Vagina (tissue), 2 donors: ENCODE measurements around the gene TRAPPC10. TPM values are rescaled to one million over a fixed set of nuclear protein-coding genes. Genes with fewer than 3 reads are reported as not detected.

ENCODE experiments used
- DNase-seq, 2 donors: peaks; one replicate each; pipeline ENCODE4 v3.0.0-alpha.2; 2017; ENCODE audit errors: extremely low spot score in 2 of 2
- H3K27ac ChIP-seq: fragments of 200-600 bp; sonication (generic); one replicate; pipeline ENCODE4 v1.5.1; 2019
- H3K27me3 ChIP-seq: fragments of 200-600 bp; sonication (generic); one replicate; pipeline ENCODE4 v1.5.1; 2019
- H3K36me3 ChIP-seq, 2 donors: fragments of 200-600 bp; sonication (generic); one replicate each; pipeline ENCODE4 v1.5.1; 2017 to 2019
- H3K4me1 ChIP-seq: fragments of 200-600 bp; sonication (generic); one replicate; pipeline ENCODE4 v1.5.1; 2019
- H3K4me3 ChIP-seq, 2 donors: fragments of 200-600 bp; sonication (generic); 1 replicate in 1 of 2; 2 replicates in 1 of 2; pipeline ENCODE4 v1.5.1; 2016 to 2019
- H3K9me3 ChIP-seq: fragments of 200-600 bp; sonication (generic); one replicate; pipeline ENCODE4 v1.5.1; 2019
- CTCF ChIP-seq, 3 experiments: fragments of 450-650 bp in 2 of 3; fragments of 200-600 bp in 1 of 3; sonication (generic) in 1 of 3; IDR thresholded peaks; one replicate each; pipeline ENCODE4 v1.5.1; 2017 to 2019; ENCODE audit warnings: antibody characterized with exemption in 3 of 3, mild to moderate bottlenecking in 2 of 3, moderate library complexity in 2 of 3
- POLR2A ChIP-seq, 2 donors: fragments of 450-650 bp; IDR thresholded peaks; one replicate each; pipeline ENCODE4 v1.6.1; 2017; ENCODE audit warnings: antibody characterized with exemption in 2 of 2, mild to moderate bottlenecking in 2 of 2, moderate library complexity in 2 of 2
- POLR2AphosphoS5 ChIP-seq, 2 donors: sonication (generic); formaldehyde crosslinking; IDR thresholded peaks; one replicate each; pipeline ENCODE4 v1.9.0; 2017; ENCODE audit warnings: antibody characterized with exemption in 2 of 2, mild to moderate bottlenecking in 2 of 2, low read depth in 1 of 2; ENCODE audit not compliant: insufficient read depth in 1 of 2
- intact Hi-C: fragments of 100-400 bp; cut with DNase I; formaldehyde crosslinking; loops from one replicate; pipeline ENCODE4 v1.15.1; 2023
- total RNA-seq: library from RNA; depleted of rRNA; stranded (reverse); fragments of >200 nt; gene quantifications from one replicate; pipeline ENCODE4 v1.2.3, GENCODE V29; 2016

The TRAPPC10 gene
- total RNA-seq, 1 donor from 2014 or later: 22.6 TPM

- DNase-seq: no peak
- TF ChIP-seq POLR2AphosphoS5 (IDR thresholded peaks at IDR 0.05; ENCODE audit: insufficient read depth in 1 of 2, low read depth in 1 of 2) (no peak), CTCF (IDR thresholded peaks at IDR 0.05) (no peak), POLR2A (IDR thresholded peaks at IDR 0.05) (no peak)
- H3K4me1 ChIP-seq: peaks cover 10% of the 10 kb centered on the region
These were observed 73.6 kb downstream of the TRAPPC10 start for GRCh38 chr21:44085491-44086321.

DNA sequence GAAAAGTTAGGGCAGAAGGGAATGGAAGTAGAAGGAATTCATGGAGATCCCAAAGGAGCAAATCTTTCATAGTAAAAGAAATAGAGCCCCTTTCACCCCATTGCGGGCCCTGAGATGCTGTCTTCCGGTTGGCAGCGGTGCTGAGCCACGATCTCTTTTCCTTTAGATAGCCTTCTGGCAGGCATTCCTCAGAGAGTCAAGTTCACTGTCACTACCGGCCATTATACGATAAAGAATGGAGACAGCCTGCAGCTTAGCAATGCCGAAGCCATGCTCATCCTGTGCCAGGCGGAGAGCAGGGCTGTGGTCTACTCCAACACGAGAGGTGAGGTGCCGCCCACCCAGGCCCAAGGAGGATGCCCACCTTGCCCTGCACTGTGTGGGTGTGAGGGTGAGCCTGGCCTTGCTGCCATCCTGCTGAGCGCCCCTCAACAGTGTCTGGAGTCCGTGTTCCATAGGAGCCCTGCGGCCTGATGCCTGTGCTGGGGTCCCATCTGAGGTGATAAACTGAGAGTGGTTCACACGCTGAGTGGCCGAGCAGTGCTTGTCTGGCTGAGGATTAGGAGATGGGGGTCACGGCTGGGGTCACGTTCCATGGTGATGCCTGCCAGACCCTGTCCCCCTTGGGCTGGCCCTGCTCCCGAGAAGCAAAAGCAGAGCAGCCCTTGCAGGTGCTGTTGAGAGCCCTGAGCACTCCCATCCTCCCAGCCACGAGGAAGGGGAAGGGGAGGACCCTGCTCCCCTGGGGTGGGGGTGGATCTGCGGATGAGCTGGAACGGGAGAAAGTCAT lies 74.7 kb downstream of the TRAPPC10 start:
- Histone ChIP-seq H3K27ac (no peak overlapping the region), H3K27me3 (no peaks in the 10 kb centered on the region), H3K36me3 (peaks cover 0 to 71% of the 10 kb centered on the region in 2 donors), H3K4me3 (no peak overlapping the region), H3K4me1 (peaks cover 10% of the 10 kb centered on the region), H3K9me3 (no peaks in the 10 kb centered on the region)
- no peak for TF ChIP-seq POLR2A (IDR thresholded peaks at IDR 0.05)
- no peak for TF ChIP-seq POLR2AphosphoS5 (IDR thresholded peaks at IDR 0.05; ENCODE audit: insufficient read depth in 1 of 2, low read depth in 1 of 2)
- TF ChIP-seq CTCF (IDR thresholded peaks at IDR 0.05): no peak
- intact Hi-C loops: no loop called here
- no peak for DNase-seq

More at GRCh38 chr21:44085491-44086321, 73.6 kb downstream of the TRAPPC10 start:
- Histone ChIP-seq H3K27ac (peak overlapping the region; percentile 23), H3K27me3 (no peaks in the 10 kb centered on the region), H3K9me3 (no peaks in the 10 kb centered on the region), H3K36me3 (peaks cover 0 to 77% of the 10 kb centered on the region in 2 donors), H3K4me3 (no peak overlapping the region)
- intact Hi-C loops: no loop called here

DNA sequence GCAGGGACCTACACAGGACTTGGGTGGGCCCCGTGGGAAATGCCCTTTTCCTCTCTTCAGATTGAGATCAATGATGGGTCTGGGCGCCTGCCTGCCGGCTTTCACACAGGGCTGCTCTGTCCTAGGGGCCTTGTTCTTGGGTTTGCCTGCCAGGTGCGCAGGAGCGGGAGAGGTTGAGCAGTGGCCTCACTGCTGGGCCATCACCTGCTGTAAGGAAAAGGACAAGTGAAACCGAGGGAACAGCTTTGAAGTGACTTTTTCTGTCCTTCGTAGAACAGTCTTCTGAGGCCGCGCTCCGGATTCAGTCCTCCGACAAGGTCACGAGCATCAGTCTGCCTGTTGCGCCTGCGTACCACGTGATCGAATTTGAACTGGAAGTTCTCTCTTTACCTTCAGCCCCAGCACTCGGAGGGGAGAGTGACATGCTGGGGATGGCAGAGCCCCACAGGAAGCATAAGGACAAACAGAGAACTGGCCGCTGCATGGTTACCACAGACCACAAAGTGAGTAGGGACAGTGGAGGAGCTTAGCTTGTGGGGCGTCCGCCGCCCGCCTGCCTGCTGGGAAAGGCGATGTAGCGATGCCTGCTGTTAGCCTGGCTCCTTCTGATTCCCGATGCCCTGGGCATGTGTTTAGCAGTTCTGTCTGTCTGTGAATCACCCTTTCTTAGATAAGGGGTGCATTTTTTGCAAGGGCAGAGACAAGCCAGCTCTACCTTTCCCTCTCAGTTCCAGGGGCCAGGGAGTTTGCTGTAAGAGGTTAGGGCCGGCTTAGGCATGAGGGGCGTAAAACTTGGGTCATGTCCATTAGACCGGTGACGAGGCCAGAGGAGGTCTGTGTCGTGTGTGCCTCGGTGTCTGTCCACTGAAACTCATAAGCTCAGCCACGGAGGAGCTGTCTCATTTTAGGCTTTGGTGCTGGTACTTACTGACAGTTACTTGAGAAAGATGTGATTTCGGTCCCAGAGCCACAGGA lies 75.6 kb downstream of the TRAPPC10 start:
- DNase-seq: no peak
- no peak overlapping the region for H3K27ac ChIP-seq
- intact Hi-C loops: no loop called here
- peaks cover 0 to 69% of the 10 kb centered on the region in 2 donors for H3K36me3 ChIP-seq
- no peak for TF ChIP-seq POLR2A (IDR thresholded peaks at IDR 0.05)
- H3K27me3 ChIP-seq: no peaks in the 10 kb centered on the region
- no peak overlapping the region for H3K4me3 ChIP-seq
- peaks cover 10% of the 10 kb centered on the region for H3K4me1 ChIP-seq
- no peaks in the 10 kb centered on the region for H3K9me3 ChIP-seq

DNA sequence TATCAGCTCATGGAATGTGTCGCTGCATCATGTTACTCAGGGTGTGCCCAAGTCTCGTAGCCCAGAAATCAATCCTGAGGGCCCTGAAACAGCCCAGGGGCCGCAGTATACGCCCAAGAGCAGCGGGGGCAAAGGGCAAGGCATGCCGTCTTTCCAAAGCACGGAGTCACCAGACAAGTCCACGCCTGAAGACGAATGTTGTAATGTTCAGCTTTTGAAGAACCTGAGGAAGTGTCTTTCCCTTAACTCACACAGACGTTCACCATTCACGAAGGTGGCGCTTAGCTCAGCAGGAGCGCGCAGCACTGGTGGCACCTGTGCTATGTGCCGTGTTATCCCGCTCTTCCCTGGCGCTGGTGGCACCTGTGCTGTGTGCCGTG lies 76.3 kb downstream of the TRAPPC10 start:
- Histone ChIP-seq H3K9me3 (no peaks in the 10 kb centered on the region), H3K36me3 (peaks cover 0 to 67% of the 10 kb centered on the region in 2 donors), H3K4me1 (peaks cover 4% of the 10 kb centered on the region), H3K27me3 (no peaks in the 10 kb centered on the region), H3K4me3 (no peak overlapping the region), H3K27ac (no peak overlapping the region)
- no peak for DNase-seq
- TF ChIP-seq CTCF (IDR thresholded peaks at IDR 0.05) (no peak), POLR2AphosphoS5 (IDR thresholded peaks at IDR 0.05; ENCODE audit: insufficient read depth in 1 of 2, low read depth in 1 of 2) (no peak), POLR2A (IDR thresholded peaks at IDR 0.05) (no peak)
- intact Hi-C loops: no loop called here
